ENCODE results near the gene ERC2. TPM values are rescaled to one million over a fixed set of nuclear protein-coding genes. Genes with fewer than 3 reads are reported as not detected.

Gene ERC2
- total and polyA plus RNA-seq, 2 donors (not counting 3 experiments of a cell fraction or from before 2014, with no cell fraction given), result 5.6 to 15.5 TPM

DNA sequence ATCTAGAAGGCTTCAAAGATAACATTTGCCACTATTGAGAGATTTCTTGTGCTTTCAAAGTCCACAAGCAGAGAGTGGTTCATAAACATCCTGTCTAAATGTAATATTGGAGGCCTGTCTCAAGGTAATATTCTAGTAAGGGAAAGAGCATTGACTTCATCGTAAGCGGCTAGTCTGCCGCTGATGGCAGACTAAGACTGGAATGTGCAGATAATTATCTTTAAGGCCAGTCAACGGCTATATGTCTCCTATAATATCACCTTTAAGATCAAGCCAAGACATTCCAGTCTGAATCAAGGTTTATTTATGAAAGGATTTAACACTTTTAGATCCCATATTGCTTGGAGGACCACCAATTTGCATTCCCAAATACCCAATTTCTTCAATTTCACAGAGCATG, 557.0 kb downstream of the ERC2 start:
- CTCF ChIA-PET, result no interaction called here
- H3K9ac ChIP-seq (replicated peaks; ENCODE audit: extremely low read depth, insufficient read depth, low read length), result no peak overlapping the region
- no peaks in the 10 kb centered on the region for H4K20me1 ChIP-seq (replicated peaks; ENCODE audit: control insufficient read depth, extremely low read depth, insufficient read depth, low read length)
- H3K27me3 ChIP-seq (ENCODE audit: control insufficient read depth in 2 of 2, insufficient read depth in 2 of 2, low read length in 2 of 2), result no peaks in the 10 kb centered on the region
- dilution Hi-C loops (cut with MboI; ENCODE audit: extremely low pct_ligation_motif_present, low sequenced_read_pairs) (no loop called here), intact Hi-C loops (cut with micrococcal nuclease) (no loop called here)
- no peaks in the 10 kb centered on the region for H3K9me1 ChIP-seq (replicated peaks; ENCODE audit: control insufficient read depth, extremely low read depth, insufficient read depth, low read length)
- DNase-seq (ENCODE audit: low read depth, low spot score) (no peak), FAIRE-seq (no peak)
- H3K4me2 ChIP-seq (ENCODE audit: insufficient read depth, low read length), result no peak overlapping the region
- no TSS peak for BruUV-seq (replicated peaks)
- no peaks in the 10 kb centered on the region for H3K4me1 ChIP-seq (ENCODE audit: control insufficient read depth, extremely low read depth, insufficient read depth, low read length)
- POLR2A ChIA-PET, result no interaction called here
- H3K4me3 ChIP-seq (replicated peaks in 1 of 3; ENCODE audit: insufficient read depth in 1 of 3, low read depth in 1 of 3, low read length in 3 of 3), result no peak overlapping the region
- TF ChIP-seq FOS (IDR thresholded peaks at IDR 0.05; ENCODE audit: borderline replicate concordance, insufficient read depth, low read length) (no peak), POLR2A (IDR thresholded peaks at IDR 0.05; ENCODE audit: low read depth, low read length) (no peak), POLR2AphosphoS5 (IDR thresholded peaks at IDR 0.05; ENCODE audit: insufficient read depth, low read depth, low read length) (no peak), GATA2 (IDR thresholded peaks at IDR 0.05; ENCODE audit: insufficient read depth, insufficient read length, low read depth, low read length) (no peak), JUN (IDR thresholded peaks at IDR 0.05; ENCODE audit: borderline replicate concordance, insufficient read depth, insufficient read length, low read depth) (no peak), MAX (IDR thresholded peaks at IDR 0.05; ENCODE audit: insufficient read depth, insufficient read length) (no peak), MYC (IDR thresholded peaks at IDR 0.05; ENCODE audit: low read depth, low read length) (no peak)
- H3K9me3 ChIP-seq (replicated peaks; ENCODE audit: control insufficient read depth, insufficient read depth, low read length), result no peaks in the 10 kb centered on the region
- H3K36me3 ChIP-seq (ENCODE audit: control insufficient read depth in 2 of 2, extremely low read depth in 1 of 2, insufficient read depth in 2 of 2, low read length in 2 of 2), result no peaks in the 10 kb centered on the region
- H3K79me2 ChIP-seq (ENCODE audit: control insufficient read depth, insufficient read depth, low read length), result no peaks in the 10 kb centered on the region
- H3K27ac ChIP-seq (ENCODE audit: insufficient read depth, low read depth, low read length), result no peak overlapping the region
- no peak overlapping the region for H2AFZ ChIP-seq (ENCODE audit: low read depth, low read length)

- no peak overlapping the region for H3K4me3 ChIP-seq (replicated peaks in 1 of 3; ENCODE audit: insufficient read depth in 1 of 3, low read depth in 1 of 3, low read length in 3 of 3)
- no peak overlapping the region for H3K4me2 ChIP-seq (ENCODE audit: insufficient read depth, low read length)
- ChIA-PET CTCF (no interaction called here), POLR2A (no interaction called here)
- TF ChIP-seq EZH2 (IDR thresholded peaks at IDR 0.05; ENCODE audit: borderline replicate concordance, low read depth, low read length, severe bottlenecking), result no peak
- no peak for TF ChIP-seq GATA2 (IDR thresholded peaks at IDR 0.05; ENCODE audit: insufficient read depth, insufficient read length, low read depth, low read length)
- no peak for TF ChIP-seq POLR2AphosphoS5 (IDR thresholded peaks at IDR 0.05; ENCODE audit: insufficient read depth, low read depth, low read length)
- TF ChIP-seq POLR2A (IDR thresholded peaks at IDR 0.05; ENCODE audit: low read depth, low read length), result no peak
- TF ChIP-seq MYC (IDR thresholded peaks at IDR 0.05; ENCODE audit: low read depth, low read length), result no peak
- TF ChIP-seq FOS (IDR thresholded peaks at IDR 0.05; ENCODE audit: borderline replicate concordance, insufficient read depth, low read length), result no peak
- TF ChIP-seq JUN (IDR thresholded peaks at IDR 0.05; ENCODE audit: borderline replicate concordance, insufficient read depth, insufficient read length, low read depth), result no peak
- TF ChIP-seq MAX (IDR thresholded peaks at IDR 0.05; ENCODE audit: insufficient read depth, insufficient read length), result no peak
- no peak for TF ChIP-seq CTCF (IDR thresholded peaks at IDR 0.05; ENCODE audit: extremely low read depth in 1 of 2, insufficient read depth in 1 of 2, low read depth in 1 of 2, low read length in 2 of 2)
- dilution Hi-C loops (cut with MboI; ENCODE audit: extremely low pct_ligation_motif_present, low sequenced_read_pairs), result no loop called here
- FAIRE-seq (no peak), DNase-seq (ENCODE audit: low read depth, low spot score) (no peak)
- no peak overlapping the region for H3K27ac ChIP-seq (ENCODE audit: insufficient read depth, low read depth, low read length)
- no peaks in the 10 kb centered on the region for H3K27me3 ChIP-seq (ENCODE audit: control insufficient read depth in 2 of 2, insufficient read depth in 2 of 2, low read length in 2 of 2)
- no peaks in the 10 kb centered on the region for H4K20me1 ChIP-seq (replicated peaks; ENCODE audit: control insufficient read depth, extremely low read depth, insufficient read depth, low read length)
- H3K79me2 ChIP-seq (ENCODE audit: control insufficient read depth, insufficient read depth, low read length), result no peaks in the 10 kb centered on the region
- BruUV-seq (replicated peaks), result no TSS peak
- intact Hi-C loops (cut with micrococcal nuclease), result no loop called here
- no peaks in the 10 kb centered on the region for H3K9me3 ChIP-seq (replicated peaks; ENCODE audit: control insufficient read depth, insufficient read depth, low read length)
- no peak overlapping the region for H2AFZ ChIP-seq (ENCODE audit: low read depth, low read length)
- no peaks in the 10 kb centered on the region for H3K36me3 ChIP-seq (ENCODE audit: control insufficient read depth in 2 of 2, extremely low read depth in 1 of 2, insufficient read depth in 2 of 2, low read length in 2 of 2)
- no peaks in the 10 kb centered on the region for H3K9me1 ChIP-seq (replicated peaks; ENCODE audit: control insufficient read depth, extremely low read depth, insufficient read depth, low read length)
- H3K4me1 ChIP-seq (ENCODE audit: control insufficient read depth, extremely low read depth, insufficient read depth, low read length), result no peaks in the 10 kb centered on the region
- no peak overlapping the region for H3K9ac ChIP-seq (replicated peaks; ENCODE audit: extremely low read depth, insufficient read depth, low read length)
These were observed 557.7 kb downstream of the ERC2 start for GRCh38 chr3:55910543-55910942.
